Measurements from ENCODE around the gene GGCX. TPM values are rescaled to one million over a fixed set of nuclear protein-coding genes. Genes with fewer than 3 reads are reported as not detected.
A peak's percentile ranks its signal among the peaks of the same experiment; 100 is the strongest.

The GGCX gene
- total RNA-seq, 2 donors from 2014 or later, result 17.8 to 20.3 TPM

DNA sequence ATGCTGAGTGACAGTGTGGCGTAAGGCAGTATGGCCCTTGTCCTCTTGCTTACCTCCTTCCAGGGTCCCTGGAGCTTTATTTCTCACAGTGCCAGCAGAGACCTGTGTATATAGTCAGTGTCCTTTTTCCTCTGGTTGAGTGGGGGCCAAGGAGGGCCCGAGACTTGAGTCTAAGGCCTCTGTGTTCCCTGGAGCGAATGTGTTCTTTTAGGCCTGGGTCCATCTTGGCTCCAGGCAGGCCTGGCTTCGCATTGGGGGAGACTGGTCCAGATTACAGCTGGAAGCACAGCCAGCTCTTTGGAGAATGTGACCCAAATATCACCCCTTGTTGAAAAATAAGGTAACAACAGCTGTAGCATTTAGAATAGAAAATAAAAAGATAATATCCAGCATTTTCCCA, 27.9 kb upstream of the GGCX start:
- no peak for ATAC-seq (replicated peaks in 1 of 2)
- Mint-ChIP-seq H3K27ac (peak overlapping the region; percentile 12), H3K4me1 (ENCODE audit: low read depth) (peaks cover 32% of the 10 kb centered on the region), H3K27me3 (ENCODE audit: low read depth) (no peaks in the 10 kb centered on the region), H3K9me3 (no peaks in the 10 kb centered on the region), H3K36me3 (ENCODE audit: insufficient read depth in 2 of 2) (peaks cover 0 to 3% of the 10 kb centered on the region in 2 donors), H3K4me3 (no peak overlapping the region)
- no peak for DNase-seq

GRCh38 chr2:85588645-85589044, 27.4 kb upstream of the GGCX start:
- Mint-ChIP-seq H3K27me3 (ENCODE audit: low read depth) (no peaks in the 10 kb centered on the region), H3K4me1 (ENCODE audit: low read depth) (peaks cover 33% of the 10 kb centered on the region), H3K4me3 (no peak overlapping the region), H3K9me3 (no peaks in the 10 kb centered on the region), H3K27ac (peak overlapping the region; percentile 12), H3K36me3 (ENCODE audit: insufficient read depth in 2 of 2) (peaks cover 0 to 3% of the 10 kb centered on the region in 2 donors)
- DNase-seq (no peak), ATAC-seq (replicated peaks in 1 of 2) (no peak)

- DNase-seq (no peak), ATAC-seq (replicated peaks in 1 of 2) (no peak)
- no peak overlapping the region for H3K4me3 Mint-ChIP-seq
- H3K27ac Mint-ChIP-seq, result no peak overlapping the region
- no peaks in the 10 kb centered on the region for H3K27me3 Mint-ChIP-seq (ENCODE audit: low read depth)
- H3K9me3 Mint-ChIP-seq, result no peaks in the 10 kb centered on the region
- H3K4me1 Mint-ChIP-seq (ENCODE audit: low read depth), result peaks cover 38% of the 10 kb centered on the region
- H3K36me3 Mint-ChIP-seq (ENCODE audit: insufficient read depth in 2 of 2), result peaks cover 0 to under 1% of the 10 kb centered on the region in 2 donors
Measured at GRCh38 chr2:85588236-85588635, 26.9 kb upstream of the GGCX start.

DNA sequence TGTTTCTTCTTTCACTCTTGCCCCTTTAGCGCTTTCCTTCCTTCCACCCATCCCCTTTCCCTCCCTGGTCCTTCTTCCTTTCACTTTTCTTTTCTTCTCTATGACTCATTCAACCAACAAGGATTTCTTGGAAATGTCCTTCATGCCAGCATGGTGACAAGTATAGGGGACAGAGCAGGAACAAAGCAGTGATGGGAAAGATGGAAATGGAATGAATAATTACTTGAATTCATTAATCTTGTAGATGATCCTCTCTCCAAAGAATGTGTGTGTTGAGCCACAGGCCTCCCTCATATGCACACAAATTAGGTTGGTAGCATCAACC, 24.4 kb upstream of the GGCX start:
- H3K27me3 Mint-ChIP-seq (ENCODE audit: low read depth), result no peaks in the 10 kb centered on the region
- H3K36me3 Mint-ChIP-seq (ENCODE audit: insufficient read depth in 2 of 2), result peaks cover 2 to 8% of the 10 kb centered on the region in 2 donors
- no peaks in the 10 kb centered on the region for H3K9me3 Mint-ChIP-seq
- peaks cover 47% of the 10 kb centered on the region for H3K4me1 Mint-ChIP-seq (ENCODE audit: low read depth)
- H3K4me3 Mint-ChIP-seq, result peak overlapping the region; percentile 89 to 92
- peak overlapping the region; percentile 1 for H3K27ac Mint-ChIP-seq
- no peak for DNase-seq
- ATAC-seq (replicated peaks in 1 of 2), result no peak

DNA sequence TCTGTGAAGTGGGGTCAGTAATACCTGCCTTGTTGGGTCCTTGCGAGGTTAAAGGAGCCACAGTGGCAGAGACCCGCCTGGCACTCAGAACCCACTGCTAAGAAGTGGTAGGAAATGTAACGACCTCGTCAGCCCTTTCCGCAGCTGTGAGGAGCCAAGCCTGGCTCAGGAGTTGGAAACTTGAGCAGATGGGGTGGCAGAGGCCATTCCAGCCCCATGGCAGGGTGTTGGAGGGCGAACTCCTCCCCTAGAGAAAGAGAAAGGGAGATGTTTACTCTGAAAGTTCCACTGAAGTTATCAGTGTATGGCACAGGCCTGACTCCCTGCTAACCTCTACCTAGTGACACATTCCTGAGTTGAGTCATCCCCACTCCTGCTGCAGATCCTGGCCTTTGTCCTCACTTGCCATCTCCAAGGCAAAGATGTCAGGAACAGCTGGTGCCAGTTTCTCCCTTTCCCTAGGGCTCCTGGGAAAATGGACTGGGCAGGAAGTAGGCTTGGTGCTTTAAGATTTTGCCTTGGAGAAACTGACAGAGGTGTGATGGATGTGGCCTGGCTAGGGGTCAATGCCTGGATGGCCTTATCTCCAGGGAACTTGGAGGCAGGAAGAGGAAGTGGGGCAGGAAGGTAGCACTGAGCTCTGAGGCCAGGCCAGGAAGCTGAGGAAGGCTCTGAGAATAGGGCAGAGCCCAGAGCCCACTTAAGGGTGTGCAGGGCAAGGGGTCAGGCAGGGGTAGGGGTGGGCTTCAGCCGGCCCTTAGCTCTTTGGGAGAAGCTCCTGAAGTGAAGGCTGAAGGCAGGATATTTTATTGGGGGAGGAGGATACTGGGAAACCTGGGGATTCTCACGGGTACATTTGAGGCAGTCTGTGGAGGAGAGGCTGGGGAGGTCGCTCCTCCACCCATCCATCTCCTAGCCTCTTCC, 23.8 kb upstream of the GGCX start:
- peak overlapping the region; percentile 59 for H3K27ac Mint-ChIP-seq
- DNase-seq (no peak), ATAC-seq (replicated peaks in 1 of 2) (peak; percentile 66 to 73)
- H3K4me3 Mint-ChIP-seq, result peak overlapping the region; percentile 89 to 92
- peaks cover 2 to 11% of the 10 kb centered on the region in 2 donors for H3K36me3 Mint-ChIP-seq (ENCODE audit: insufficient read depth in 2 of 2)
- H3K4me1 Mint-ChIP-seq (ENCODE audit: low read depth), result peaks cover 48% of the 10 kb centered on the region
- no peaks in the 10 kb centered on the region for H3K27me3 Mint-ChIP-seq (ENCODE audit: low read depth)
- H3K9me3 Mint-ChIP-seq, result no peaks in the 10 kb centered on the region

DNA sequence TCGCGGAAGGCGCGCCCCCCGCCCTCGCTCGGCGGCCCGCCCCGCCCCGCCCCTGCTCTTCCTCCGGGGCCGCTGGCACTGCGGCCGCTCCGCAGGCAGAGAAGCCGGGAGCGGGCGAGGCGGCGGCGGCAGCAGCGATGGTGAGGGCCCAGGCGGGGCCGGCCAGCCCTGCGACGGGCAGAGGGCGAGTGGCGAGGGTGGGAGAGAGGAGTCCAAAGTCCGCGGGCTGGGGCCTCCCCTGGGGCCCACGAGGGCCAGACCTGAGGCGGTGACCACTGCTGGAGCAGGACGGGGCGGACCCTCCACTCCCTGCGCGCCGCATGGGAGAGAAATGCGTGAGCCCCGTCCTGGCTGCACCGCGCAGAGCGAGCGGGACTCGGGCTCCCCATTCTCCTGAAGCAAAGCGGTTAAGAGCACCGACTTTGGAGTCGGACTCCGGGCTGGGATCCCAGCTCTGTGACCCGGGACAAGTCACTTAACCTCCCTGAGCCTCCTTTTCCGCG, 23.1 kb upstream of the GGCX start, which contains the start of gene VAMP5:
TSS of gene VAMP5 (plus strand) at position 78 of the 503 bp plus-strand sequence. CDS start at position 138, 60 bp downstream.
- Mint-ChIP-seq H3K4me3 (peak within 1 kb of the TSS; percentile 89 to 92), H3K27me3 (ENCODE audit: low read depth) (no peaks in the 10 kb centered on the region), H3K9me3 (no peaks in the 10 kb centered on the region), H3K36me3 (ENCODE audit: insufficient read depth in 2 of 2) (peaks cover 2 to 11% of the 10 kb centered on the region in 2 donors), H3K27ac (peak within 1 kb of the TSS; percentile 59), H3K4me1 (ENCODE audit: low read depth) (peaks cover 52% of the 10 kb centered on the region)
- peak; percentile 60 to 68 for ATAC-seq (replicated peaks in 1 of 2)
- no peak for DNase-seq

DNA sequence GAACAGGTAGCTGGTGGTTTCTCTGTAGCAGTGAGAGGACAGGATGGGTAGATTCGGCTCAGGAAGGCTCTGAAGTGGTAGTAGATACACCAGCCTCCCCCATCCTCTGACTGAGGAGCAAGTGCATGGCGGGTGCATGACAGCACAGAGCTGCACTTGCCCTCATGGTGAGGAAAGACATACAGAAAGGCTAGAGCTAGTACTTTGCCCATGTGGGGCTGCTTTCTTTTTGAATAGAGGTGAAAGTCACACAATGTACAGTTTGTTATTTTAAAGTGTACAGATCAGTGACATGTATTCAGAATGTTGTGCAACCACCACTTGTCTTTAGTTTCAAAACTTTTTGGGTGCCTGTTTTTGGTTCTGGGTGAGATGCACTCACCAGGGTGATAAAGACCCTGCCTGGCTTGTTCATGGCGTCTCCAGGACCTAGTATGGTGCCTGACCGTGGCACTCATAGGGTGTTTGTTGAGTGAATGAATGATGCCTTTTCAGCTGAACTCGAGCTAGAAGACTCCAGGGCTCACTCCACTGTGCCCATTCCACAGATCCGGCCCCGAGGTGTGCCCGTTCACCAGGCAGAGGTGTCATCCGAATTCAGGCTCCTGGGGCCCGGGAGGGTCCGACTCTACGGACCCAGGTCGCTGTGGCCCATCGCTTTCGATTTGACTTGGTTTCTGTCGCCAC, 22.5 kb upstream of the GGCX start:
- Mint-ChIP-seq H3K27ac (peak overlapping the region; percentile 59), H3K4me1 (ENCODE audit: low read depth) (peaks cover 57% of the 10 kb centered on the region), H3K27me3 (ENCODE audit: low read depth) (no peaks in the 10 kb centered on the region), H3K9me3 (no peaks in the 10 kb centered on the region), H3K4me3 (peak overlapping the region; percentile 89 to 92), H3K36me3 (ENCODE audit: insufficient read depth in 2 of 2) (peaks cover 4 to 12% of the 10 kb centered on the region in 2 donors)
- DNase-seq (peak; percentile 58 to 70), ATAC-seq (replicated peaks in 1 of 2) (peak; percentile 58 to 63)

GRCh38 chr2:85582492-85582891, 21.2 kb upstream of the GGCX start:
- Mint-ChIP-seq H3K4me3 (no peak overlapping the region), H3K36me3 (ENCODE audit: insufficient read depth in 2 of 2) (peaks cover 5 to 12% of the 10 kb centered on the region in 2 donors), H3K4me1 (ENCODE audit: low read depth) (peaks cover 62% of the 10 kb centered on the region), H3K27me3 (ENCODE audit: low read depth) (no peaks in the 10 kb centered on the region), H3K27ac (no peak overlapping the region), H3K9me3 (no peaks in the 10 kb centered on the region)
- DNase-seq (no peak), ATAC-seq (replicated peaks in 1 of 2) (no peak)

GRCh38 chr2:85580206-85580605, 18.9 kb upstream of the GGCX start:
- Mint-ChIP-seq H3K27ac (peak overlapping the region; percentile 76), H3K27me3 (ENCODE audit: low read depth) (no peaks in the 10 kb centered on the region), H3K36me3 (ENCODE audit: insufficient read depth in 2 of 2) (peaks cover 8 to 12% of the 10 kb centered on the region in 2 donors), H3K4me1 (ENCODE audit: low read depth) (peaks cover 54% of the 10 kb centered on the region), H3K9me3 (no peaks in the 10 kb centered on the region), H3K4me3 (peak overlapping the region; percentile 95 to 97)
- DNase-seq, result no peak
- ATAC-seq (replicated peaks in 1 of 2), result no peak

DNA sequence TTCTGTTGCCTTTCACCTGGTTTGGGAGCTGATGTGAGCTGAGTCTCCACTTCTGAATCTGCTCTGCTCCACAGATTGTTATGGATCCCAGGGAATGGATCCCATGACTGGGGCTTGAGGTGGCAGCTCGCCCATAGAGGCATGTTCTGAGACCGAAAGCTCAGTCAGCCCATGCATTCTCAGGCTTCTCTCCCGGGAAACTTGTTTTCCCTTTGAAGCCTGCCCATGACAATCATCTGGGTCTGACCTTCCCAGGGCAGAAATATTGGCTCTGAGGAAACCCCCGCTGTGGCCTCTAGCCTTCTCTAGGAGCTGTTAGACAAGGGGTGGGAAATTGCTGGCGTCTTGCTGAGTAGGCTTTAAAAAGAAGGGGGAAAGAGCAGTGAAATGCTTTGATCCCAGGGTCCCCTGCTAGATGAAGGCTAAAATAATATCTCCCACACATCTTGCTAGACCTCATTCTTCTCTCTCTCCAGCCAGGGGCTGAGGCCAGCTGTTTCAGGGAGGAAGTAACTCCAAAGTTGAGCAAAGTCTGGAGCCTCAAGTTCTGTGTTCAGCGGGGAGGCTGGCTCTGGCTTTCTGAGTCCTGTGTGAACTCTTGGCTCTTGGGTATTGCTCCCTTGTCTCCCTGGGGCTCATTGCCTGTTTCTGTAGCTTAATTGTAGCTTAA, 18.1 kb upstream of the GGCX start:
- Mint-ChIP-seq H3K27me3 (ENCODE audit: low read depth) (no peaks in the 10 kb centered on the region), H3K9me3 (no peaks in the 10 kb centered on the region), H3K27ac (peak overlapping the region; percentile 51), H3K36me3 (ENCODE audit: insufficient read depth in 2 of 2) (peaks cover 8 to 12% of the 10 kb centered on the region in 2 donors), H3K4me3 (peak overlapping the region; percentile 95 to 97), H3K4me1 (ENCODE audit: low read depth) (peaks cover 48% of the 10 kb centered on the region)
- DNase-seq, result no peak
- ATAC-seq (replicated peaks in 1 of 2), result no peak

- no peaks in the 10 kb centered on the region for H3K27me3 Mint-ChIP-seq (ENCODE audit: low read depth)
- peak; percentile 27 to 38 for ATAC-seq (replicated peaks in 1 of 2)
- no peaks in the 10 kb centered on the region for H3K9me3 Mint-ChIP-seq
- peak overlapping the region; percentile 88 for H3K27ac Mint-ChIP-seq
- no peak for DNase-seq
- H3K36me3 Mint-ChIP-seq (ENCODE audit: insufficient read depth in 2 of 2), result peaks cover 8 to 12% of the 10 kb centered on the region in 2 donors
- H3K4me1 Mint-ChIP-seq (ENCODE audit: low read depth), result peaks cover 42% of the 10 kb centered on the region
- H3K4me3 Mint-ChIP-seq, result peak overlapping the region; percentile 95 to 97
Measured at GRCh38 chr2:85578243-85579180, 17.2 kb upstream of the GGCX start.
